Muscle of back (tissue), 11 donors: Measurements from ENCODE around the gene HECTD3. TPM values are rescaled to one million over a fixed set of nuclear protein-coding genes. Genes with fewer than 3 reads are reported as not detected.
"Not testable (repeated sequence)": the region's sequence is repeated elsewhere in the genome, so short reads cannot be mapped to it uniquely, and the experiment has no call there.

Experiments
- DNase-seq, 3 donors: peaks; one replicate each; pipeline versions ENCODE4 v3.0.0 to v3.0.0-alpha.2; 2013
- polyA plus RNA-seq, 10 donors: library from polyadenylated mRNA; unstranded; fragments of 120-200 nt; gene quantifications; one replicate each; pipeline ENCODE4 v1.2.1, GENCODE V29; 2013; ENCODE audit not compliant: insufficient read length in 10 of 10

The HECTD3 gene
- polyA plus RNA-seq, 10 donors: 24.3 to 31.8 (median 28.2) TPM

GRCh38 chr1:45015683-45016082, 4.6 kb upstream of the HECTD3 start:
- no peak for DNase-seq

GRCh38 chr1:45014321-45015028, 3.4 kb upstream of the HECTD3 start:
- peak; percentile 70 to 91 (median 85) for DNase-seq

GRCh38 chr1:45013551-45014209, 2.6 kb upstream of the HECTD3 start:
- no peak for DNase-seq

- peak; percentile 51 to 84 (median 65) for DNase-seq
These were observed 1.6 kb upstream of the HECTD3 start for GRCh38 chr1:45012639-45013278.

- peak; percentile 96 to 98 (median 96) for DNase-seq
These were observed 914 bp upstream of the HECTD3 start, which contains the start of gene UROD for GRCh38 chr1:45011837-45012638. Gene UROD, plus strand, starts transcription at chr1:45012254. Its CDS starts 12 bp downstream, at chr1:45012266.

- peak in 1 of 3 donors; percentile 39 for DNase-seq
These were observed 919 bp downstream of the HECTD3 start for GRCh38 chr1:45009956-45010854.

- DNase-seq: no peak
These were observed 1.7 kb downstream of the HECTD3 start for GRCh38 chr1:45009296-45009865.

- DNase-seq: no peak
These were observed 2.6 kb downstream of the HECTD3 start for GRCh38 chr1:45008516-45008915.

- no peak for DNase-seq
These were observed 3.0 kb downstream of the HECTD3 start for GRCh38 chr1:45008076-45008475.

- no peak for DNase-seq
These were observed 3.8 kb downstream of the HECTD3 start for GRCh38 chr1:45007311-45007710.

- no peak for DNase-seq
These were observed 5.4 kb downstream of the HECTD3 start for GRCh38 chr1:45005761-45006160.

GRCh38 chr1:45004281-45004920, 6.7 kb downstream of the HECTD3 start:
- DNase-seq: no peak

GRCh38 chr1:45003741-45004140, 7.4 kb downstream of the HECTD3 start:
- DNase-seq: no peak

- no peak for DNase-seq
These were observed 8.2 kb downstream of the HECTD3 start for GRCh38 chr1:45002650-45003645.

GRCh38 chr1:45001576-45001975, 9.5 kb downstream of the HECTD3 start:
- DNase-seq: not testable (repeated sequence)

GRCh38 chr1:45001011-45001481, 10.1 kb downstream of the HECTD3 start:
- DNase-seq: peak in 1 of 3 donors; percentile 23

- DNase-seq: no peak
These were observed 11.9 kb downstream of the HECTD3 start for GRCh38 chr1:44999232-44999631.

GRCh38 chr1:44995467-44996238, 15.5 kb downstream of the HECTD3 start:
- no peak for DNase-seq
